Stomach (tissue), 9 donors: Measurements from ENCODE around the gene SPR. TPM values are rescaled to one million over a fixed set of nuclear protein-coding genes. Genes with fewer than 3 reads are reported as not detected.

ENCODE experiments used
- DNase-seq, 2 donors: peaks; one replicate each; pipeline versions ENCODE4 v3.0.0 to v3.0.0-alpha.2; 2013 to 2019
- H3K27ac ChIP-seq, 5 donors: fragments of 200-600 bp in 4 of 5; sonication (generic) in 4 of 5; one replicate each; pipeline ENCODE4 v1.5.1; 2013 to 2019; ENCODE audit warnings: mild to moderate bottlenecking in 1 of 5, moderate library complexity in 1 of 5
- H3K27me3 ChIP-seq, 3 donors: fragments of 200-600 bp; sonication (generic); one replicate each; pipeline ENCODE4 v1.5.1; 2017 to 2019; ENCODE audit warnings: mixed run types in 1 of 3
- H3K36me3 ChIP-seq, 4 donors: fragments of 200-600 bp; sonication (generic); 1 replicate in 3 of 4; 2 replicates in 1 of 4; pipeline ENCODE4 v1.5.1; 2016 to 2019
- H3K4me1 ChIP-seq, 4 donors: fragments of 200-600 bp; sonication (generic); one replicate each; pipeline ENCODE4 v1.5.1; 2016 to 2019
- H3K4me3 ChIP-seq, 4 donors: fragments of 200-600 bp; sonication (generic) in 3 of 4; one replicate each; pipeline ENCODE4 v1.5.1; 2016 to 2019; ENCODE audit warnings: mild to moderate bottlenecking in 1 of 4
- H3K9me3 ChIP-seq, 4 donors: fragments of 200-600 bp; sonication (generic); one replicate each; pipeline ENCODE4 v1.5.1; 2016 to 2019
- EP300 ChIP-seq: sonication (generic); formaldehyde crosslinking; IDR thresholded peaks from one replicate; pipeline ENCODE4 v1.6.1; 2017; ENCODE audit warnings: antibody characterized with exemption
- POLR2A ChIP-seq, 4 donors: fragments of 450-650 bp; IDR thresholded peaks; one replicate each; pipeline ENCODE4 v1.6.1; 2016; ENCODE audit warnings: antibody characterized with exemption in 4 of 4, control low read depth in 2 of 4, mild to moderate bottlenecking in 1 of 4, moderate library complexity in 1 of 4
- POLR2AphosphoS5 ChIP-seq, 3 donors: sonication (generic); formaldehyde crosslinking; IDR thresholded peaks; one replicate each; pipeline ENCODE4 v1.6.1; 2016; ENCODE audit warnings: antibody characterized with exemption in 3 of 3
- WGBS, 5 donors: extraction: QIAGEN DNeasy Blood & Tissue Kit in 3 of 5; methylation state at CpG; one replicate each; pipeline versions ENCODE4 v1.1.5 to v1.1.7; 2013 to 2018; 5-methylcytosine and 5-hydroxymethylcytosine counted together
- intact Hi-C: fragments of 100-400 bp; cut with DNase I; formaldehyde crosslinking; loops from one replicate; pipeline ENCODE4 v1.15.1; 2023; ENCODE audit warnings: low total_unique reads
- polyA plus RNA-seq, 3 donors: library from polyadenylated mRNA; stranded (reverse); fragments of 200-250 nt; gene quantifications; one replicate each; pipeline ENCODE4 v1.2.3, GENCODE V29; 2013
- total RNA-seq, 5 donors: library from RNA; depleted of rRNA; stranded (reverse); fragments of >200 nt; gene quantifications; one replicate each; pipeline versions ENCODE4 v1.1.0 to v1.2.3, GENCODE V29; 2014 to 2016
- TF ChIP-seq, protein P1 (sequence below), 7 experiments: fragments of 450-650 bp in 4 of 7; fragments of 200-600 bp in 3 of 7; sonication (generic) in 3 of 7; IDR thresholded peaks; one replicate each; pipeline ENCODE4 v1.5.1; 2016 to 2019; ENCODE audit warnings: antibody characterized with exemption in 7 of 7, control low read depth in 2 of 7, mild to moderate bottlenecking in 1 of 7
- donor health status: healthy with polysubstance abuse.
- donor health status: Bipolar disorder and iron deficiency.
- donor health status: healthy.

SPR gene
- total and polyA plus RNA-seq, 8 donors, result 11.7 to 133 (median 49.1) TPM

DNA sequence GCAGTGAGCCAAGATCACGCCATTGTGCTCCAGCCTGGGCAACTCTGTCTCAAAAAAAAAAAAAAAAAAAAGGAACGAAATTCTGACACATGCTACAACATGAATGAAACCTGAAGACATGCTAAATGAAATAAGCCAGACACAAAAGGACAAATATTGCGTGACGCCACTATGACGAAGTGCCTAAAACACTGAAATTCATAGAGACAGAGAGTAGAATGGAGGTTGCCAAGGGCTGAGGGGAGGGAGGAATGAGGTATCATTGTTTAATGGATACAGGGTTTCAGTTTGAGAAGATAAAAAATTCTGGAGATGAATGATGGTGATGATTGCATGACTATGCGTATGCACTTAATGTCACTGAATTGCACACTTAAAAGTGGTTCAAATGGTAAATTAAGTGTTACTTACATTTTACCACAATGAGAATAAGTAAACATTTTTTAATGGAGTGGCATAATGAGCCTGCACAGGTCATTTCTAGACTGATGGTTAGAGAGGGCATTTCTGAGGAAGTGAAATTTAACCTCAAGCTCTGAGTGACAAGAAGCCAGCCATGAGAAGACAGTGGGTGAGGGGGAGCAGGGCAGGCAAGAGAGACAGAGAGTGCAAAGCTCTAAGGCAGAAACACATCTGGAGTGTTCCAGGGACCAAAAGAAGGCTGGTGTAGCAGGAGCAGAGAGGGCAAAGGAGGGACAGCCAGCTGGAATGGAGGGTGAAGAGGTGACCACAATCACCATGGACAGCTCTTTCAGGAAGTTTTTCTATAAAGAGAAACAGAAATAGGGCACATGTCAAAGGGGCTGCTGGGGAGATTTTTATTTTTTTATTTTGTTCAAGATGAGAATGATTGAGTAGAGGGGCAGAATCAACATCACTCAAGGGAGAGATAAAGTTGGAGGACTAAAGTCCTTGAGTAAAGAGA lies 40.8 kb upstream of the SPR start:
- Histone ChIP-seq H3K27me3 (peaks cover 0 to 18% (median 0%) of the 10 kb centered on the region in 3 donors), H3K9me3 (no peaks in the 10 kb centered on the region), H3K27ac (no peak overlapping the region), H3K4me1 (no peaks in the 10 kb centered on the region), H3K36me3 (no peaks in the 10 kb centered on the region), H3K4me3 (no peak overlapping the region)
- no peak for DNase-seq
- 72 to 86% (median 80%) methylated on average over 6 of the region's 6 CpGs for WGBS, 5 donors
- intact Hi-C loops, result no loop called here
- TF ChIP-seq POLR2A (IDR thresholded peaks at IDR 0.05) (no peak), POLR2AphosphoS5 (IDR thresholded peaks at IDR 0.05) (no peak), EP300 (no peak)
- TF ChIP-seq, protein P1, sequence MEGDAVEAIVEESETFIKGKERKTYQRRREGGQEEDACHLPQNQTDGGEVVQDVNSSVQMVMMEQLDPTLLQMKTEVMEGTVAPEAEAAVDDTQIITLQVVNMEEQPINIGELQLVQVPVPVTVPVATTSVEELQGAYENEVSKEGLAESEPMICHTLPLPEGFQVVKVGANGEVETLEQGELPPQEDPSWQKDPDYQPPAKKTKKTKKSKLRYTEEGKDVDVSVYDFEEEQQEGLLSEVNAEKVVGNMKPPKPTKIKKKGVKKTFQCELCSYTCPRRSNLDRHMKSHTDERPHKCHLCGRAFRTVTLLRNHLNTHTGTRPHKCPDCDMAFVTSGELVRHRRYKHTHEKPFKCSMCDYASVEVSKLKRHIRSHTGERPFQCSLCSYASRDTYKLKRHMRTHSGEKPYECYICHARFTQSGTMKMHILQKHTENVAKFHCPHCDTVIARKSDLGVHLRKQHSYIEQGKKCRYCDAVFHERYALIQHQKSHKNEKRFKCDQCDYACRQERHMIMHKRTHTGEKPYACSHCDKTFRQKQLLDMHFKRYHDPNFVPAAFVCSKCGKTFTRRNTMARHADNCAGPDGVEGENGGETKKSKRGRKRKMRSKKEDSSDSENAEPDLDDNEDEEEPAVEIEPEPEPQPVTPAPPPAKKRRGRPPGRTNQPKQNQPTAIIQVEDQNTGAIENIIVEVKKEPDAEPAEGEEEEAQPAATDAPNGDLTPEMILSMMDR (IDR thresholded peaks at IDR 0.05), result no peak

DNA sequence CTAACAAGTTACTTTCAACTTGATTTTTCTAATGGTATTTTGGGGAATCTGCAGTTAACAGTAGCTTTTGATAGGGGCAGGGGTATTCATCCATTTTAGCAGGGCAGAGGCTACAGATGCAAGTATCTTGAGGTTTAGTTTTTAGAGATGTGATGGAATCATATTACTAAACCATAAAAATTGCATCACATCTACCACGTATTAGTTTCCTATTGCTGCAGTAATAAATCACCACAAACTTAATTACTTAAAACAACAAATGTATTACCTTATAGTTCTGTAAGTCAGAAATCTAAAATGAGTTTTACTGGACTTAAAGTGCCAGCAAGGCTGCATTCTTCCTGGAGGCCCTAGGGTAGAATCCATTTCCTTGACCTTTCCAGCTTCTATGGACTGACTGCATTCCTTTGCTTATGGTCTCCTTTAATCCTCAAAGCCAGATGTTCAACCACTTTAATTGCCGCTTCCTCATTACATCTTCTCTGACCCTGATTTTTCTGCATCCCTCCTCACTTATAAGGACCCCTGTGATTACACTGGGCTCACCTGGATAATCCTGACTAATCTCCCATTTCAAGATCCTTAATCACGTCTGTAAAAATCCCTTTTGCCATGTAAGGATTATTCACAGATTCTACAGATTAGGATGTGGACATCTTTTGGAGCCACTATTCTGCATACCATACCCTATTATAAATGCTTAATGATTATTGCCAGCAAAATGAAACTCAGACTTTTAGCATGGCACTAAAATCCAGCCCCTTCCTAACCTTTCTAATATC lies 39.5 kb upstream of the SPR start:
- intact Hi-C loops, result no loop called here
- Histone ChIP-seq H3K27ac (no peak overlapping the region), H3K9me3 (no peaks in the 10 kb centered on the region), H3K27me3 (peaks cover 0 to 31% (median 4%) of the 10 kb centered on the region in 3 donors), H3K36me3 (no peaks in the 10 kb centered on the region), H3K4me1 (no peaks in the 10 kb centered on the region), H3K4me3 (no peak overlapping the region)
- TF ChIP-seq POLR2AphosphoS5 (IDR thresholded peaks at IDR 0.05) (no peak), POLR2A (IDR thresholded peaks at IDR 0.05) (no peak), EP300 (no peak)
- TF ChIP-seq, protein P1 (IDR thresholded peaks at IDR 0.05), result no peak
- no peak for DNase-seq
- 57 to 80% (median 66%) methylated on average over 3 of the region's 3 CpGs for WGBS, 5 donors

DNA sequence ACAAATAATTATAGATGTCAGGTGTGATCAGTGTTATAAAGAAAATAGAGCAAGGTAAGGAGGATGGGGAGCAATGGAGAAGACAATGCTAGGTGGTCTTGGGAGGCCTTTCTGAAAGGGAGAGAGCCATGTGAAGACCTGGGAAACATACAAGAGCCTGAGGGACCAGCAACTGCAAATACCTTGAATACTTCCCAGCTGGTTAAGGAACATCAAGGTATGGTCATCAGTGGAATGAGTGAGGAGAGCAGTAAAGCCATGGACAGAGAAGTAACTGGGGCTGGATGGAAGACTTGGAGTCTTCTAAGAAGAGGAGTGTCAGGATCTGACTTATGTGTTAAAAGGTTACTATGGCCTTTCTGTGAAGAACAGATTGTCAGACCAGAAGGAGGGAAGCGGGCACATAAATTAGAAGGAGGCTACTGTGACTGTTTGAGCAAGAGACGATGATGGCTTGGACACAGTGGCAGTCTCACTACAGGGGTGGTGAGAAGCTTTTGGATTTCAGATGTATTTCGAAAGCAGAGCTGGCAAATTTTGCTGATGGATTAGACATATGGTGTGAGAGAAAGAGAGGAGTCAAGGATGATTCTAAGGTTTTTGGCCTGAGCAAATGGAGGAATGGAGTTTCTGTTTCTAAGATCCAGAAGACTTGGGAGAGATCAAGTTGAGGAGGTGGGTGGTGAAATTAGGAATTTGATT lies 38.6 kb upstream of the SPR start:
- WGBS, 5 donors, result 86 to 96% (median 91%) methylated on average over 3 of the region's 3 CpGs
- no peaks in the 10 kb centered on the region for H3K9me3 ChIP-seq
- intact Hi-C loops, result no loop called here
- H3K27me3 ChIP-seq, result peaks cover 0 to 28% (median 4%) of the 10 kb centered on the region in 3 donors
- no peak overlapping the region for H3K27ac ChIP-seq
- no peak for DNase-seq
- TF ChIP-seq EP300, result no peak
- TF ChIP-seq, protein P1 (IDR thresholded peaks at IDR 0.05), result no peak
- no peak for TF ChIP-seq POLR2A (IDR thresholded peaks at IDR 0.05)
- no peak for TF ChIP-seq POLR2AphosphoS5 (IDR thresholded peaks at IDR 0.05)
- no peaks in the 10 kb centered on the region for H3K36me3 ChIP-seq
- H3K4me1 ChIP-seq, result no peaks in the 10 kb centered on the region
- no peak overlapping the region for H3K4me3 ChIP-seq

DNA sequence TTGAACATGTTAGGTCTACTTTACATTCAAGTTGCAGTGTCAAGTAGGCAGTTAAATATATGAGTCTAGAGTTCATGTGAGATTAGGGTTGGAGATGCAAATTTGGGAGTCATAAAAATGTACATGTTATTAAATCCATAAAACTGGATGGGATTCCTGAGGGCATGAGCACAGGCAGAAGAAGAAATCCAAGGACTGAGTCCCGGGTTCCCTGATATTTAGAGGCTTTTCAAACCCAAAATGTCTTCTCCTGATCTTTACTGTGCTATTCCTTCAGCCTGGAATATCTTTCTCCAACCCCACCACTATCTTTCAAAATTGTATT lies 38.1 kb upstream of the SPR start:
- Histone ChIP-seq H3K4me1 (no peaks in the 10 kb centered on the region), H3K9me3 (no peaks in the 10 kb centered on the region), H3K27ac (no peak overlapping the region), H3K36me3 (no peaks in the 10 kb centered on the region), H3K27me3 (peaks cover 0 to 24% (median 4%) of the 10 kb centered on the region in 3 donors), H3K4me3 (no peak overlapping the region)
- intact Hi-C loops, result no loop called here
- 70 to 89% (median 76%) methylated on average over 1 of the region's 1 CpG for WGBS, 5 donors
- no peak for DNase-seq
- no peak for TF ChIP-seq POLR2AphosphoS5 (IDR thresholded peaks at IDR 0.05)
- TF ChIP-seq EP300, result no peak
- no peak for TF ChIP-seq POLR2A (IDR thresholded peaks at IDR 0.05)
- TF ChIP-seq, protein P1 (IDR thresholded peaks at IDR 0.05), result no peak
